ENCODE data around the gene MED1.
"Not testable (repeated sequence)": the region's sequence is repeated elsewhere in the genome, so short reads cannot be mapped to it uniquely, and the experiment has no call there.

The MED1 gene

DNA sequence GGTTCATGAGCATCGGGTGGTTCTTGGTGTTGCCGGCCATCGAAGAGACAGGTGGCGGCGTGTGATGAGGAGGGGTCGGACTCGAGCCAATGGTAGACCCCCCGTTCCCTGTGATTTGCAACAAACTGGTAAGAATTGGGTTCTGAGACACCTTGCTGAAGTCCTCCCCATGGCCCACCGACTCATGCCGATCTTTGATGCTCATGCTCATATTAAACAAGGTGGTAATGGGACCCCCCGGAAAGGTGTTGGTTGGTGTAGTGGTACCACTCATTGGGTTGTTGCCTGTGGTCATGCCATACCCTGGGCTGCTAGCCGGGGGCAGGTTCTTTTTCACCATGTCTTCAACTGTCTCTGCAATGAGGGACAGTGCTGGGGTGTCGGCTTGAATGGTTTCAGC lies 40.8 kb downstream of the MED1 start:
- no peak for DNase-seq

DNA sequence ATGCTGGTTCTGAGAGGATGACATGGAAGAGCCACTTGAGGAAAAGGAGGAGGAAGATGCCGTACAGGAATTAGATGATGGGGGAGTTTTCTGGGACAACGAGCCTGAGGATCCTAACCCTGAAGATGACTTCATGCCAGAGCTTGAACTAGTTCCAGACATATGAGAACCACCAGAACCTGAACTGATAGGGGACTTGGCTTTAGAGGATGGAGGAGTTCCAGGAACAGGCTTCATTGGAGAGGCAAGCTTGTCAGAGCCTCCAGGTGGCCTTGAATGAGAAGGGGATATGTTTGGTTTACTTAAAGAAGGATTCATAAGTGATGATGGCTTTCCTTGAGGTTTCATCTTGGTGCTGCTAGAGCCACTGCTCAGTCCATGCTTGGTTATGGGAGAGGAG lies 42.7 kb downstream of the MED1 start:
- no peak for DNase-seq

DNA sequence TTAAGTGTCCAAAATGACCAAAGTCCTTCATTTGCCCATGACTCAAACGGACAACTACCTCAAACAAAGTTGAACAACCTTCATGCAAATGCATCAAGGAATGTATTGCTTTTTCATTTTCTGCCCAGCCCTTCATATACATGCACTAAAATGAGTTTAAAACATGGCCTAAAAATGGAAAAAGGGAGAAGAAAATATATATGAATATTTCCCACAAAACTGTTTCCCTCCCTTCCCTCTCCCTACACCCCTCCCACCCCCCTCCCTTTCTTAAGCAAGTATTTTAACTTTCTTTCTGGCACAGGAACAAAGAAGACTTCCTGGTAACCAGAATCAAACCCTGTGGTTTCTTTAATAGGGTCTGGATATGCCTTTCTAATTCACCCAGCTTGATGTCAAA lies 44.1 kb downstream of the MED1 start:
- DNase-seq: no peak

DNA sequence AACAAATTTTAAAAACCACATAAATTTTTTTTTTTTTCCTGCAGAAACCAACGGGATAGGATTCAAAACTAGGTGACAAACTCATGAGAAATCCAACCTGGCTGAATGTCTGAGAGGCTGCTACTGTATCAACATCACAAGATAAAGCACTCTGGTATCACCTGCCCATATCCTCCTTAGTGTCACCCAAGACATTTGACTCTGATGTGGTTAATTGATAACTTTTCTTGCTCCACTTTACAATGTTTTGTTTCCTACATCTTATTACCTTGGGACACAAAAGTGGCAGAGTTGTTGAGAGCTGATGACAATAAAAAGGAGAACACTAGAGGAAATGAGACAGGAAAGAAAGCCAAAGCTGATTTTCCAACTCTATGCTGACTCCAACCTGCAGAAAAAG lies 45.6 kb downstream of the MED1 start:
- DNase-seq: no peak

DNA sequence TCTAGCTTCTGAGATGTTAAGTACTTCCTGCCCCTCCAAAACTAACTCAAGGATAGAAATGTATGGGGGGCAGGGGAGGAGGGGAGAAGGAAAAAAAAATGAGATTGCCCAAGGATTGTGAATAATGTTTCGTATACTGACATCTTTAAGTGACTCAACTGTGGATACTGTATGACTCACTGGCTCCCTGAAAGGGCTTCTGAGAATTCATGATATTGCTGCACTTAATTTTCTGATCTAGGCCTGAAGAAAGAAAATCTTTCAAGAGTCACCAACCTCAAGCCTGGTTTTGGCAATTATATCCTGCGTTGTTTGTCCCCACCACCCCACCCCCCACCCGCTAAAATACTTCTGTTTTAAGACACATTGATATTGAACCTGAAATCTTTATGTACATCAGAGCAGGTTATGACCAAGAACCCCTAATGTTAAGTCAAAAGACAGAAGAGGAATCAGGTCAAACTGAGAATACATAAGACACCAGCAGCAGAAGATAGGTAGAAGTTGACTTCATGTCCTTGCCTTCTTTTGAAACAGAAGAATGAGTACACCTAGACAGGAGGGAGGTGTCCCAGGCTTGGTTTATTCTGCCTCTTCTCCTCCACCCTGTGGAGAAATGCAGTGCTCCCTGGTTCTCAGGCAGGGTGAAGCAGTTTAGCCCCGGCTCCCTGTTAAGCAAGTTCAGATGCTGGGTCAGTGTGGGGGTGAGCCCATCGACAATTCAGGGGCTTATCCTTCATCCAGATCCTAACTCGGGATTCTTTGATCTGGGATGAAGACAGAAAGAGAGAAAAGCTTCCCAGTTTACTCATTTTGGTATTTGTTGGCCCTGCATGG lies 46.3 kb downstream of the MED1 start:
- no peak for DNase-seq

DNA sequence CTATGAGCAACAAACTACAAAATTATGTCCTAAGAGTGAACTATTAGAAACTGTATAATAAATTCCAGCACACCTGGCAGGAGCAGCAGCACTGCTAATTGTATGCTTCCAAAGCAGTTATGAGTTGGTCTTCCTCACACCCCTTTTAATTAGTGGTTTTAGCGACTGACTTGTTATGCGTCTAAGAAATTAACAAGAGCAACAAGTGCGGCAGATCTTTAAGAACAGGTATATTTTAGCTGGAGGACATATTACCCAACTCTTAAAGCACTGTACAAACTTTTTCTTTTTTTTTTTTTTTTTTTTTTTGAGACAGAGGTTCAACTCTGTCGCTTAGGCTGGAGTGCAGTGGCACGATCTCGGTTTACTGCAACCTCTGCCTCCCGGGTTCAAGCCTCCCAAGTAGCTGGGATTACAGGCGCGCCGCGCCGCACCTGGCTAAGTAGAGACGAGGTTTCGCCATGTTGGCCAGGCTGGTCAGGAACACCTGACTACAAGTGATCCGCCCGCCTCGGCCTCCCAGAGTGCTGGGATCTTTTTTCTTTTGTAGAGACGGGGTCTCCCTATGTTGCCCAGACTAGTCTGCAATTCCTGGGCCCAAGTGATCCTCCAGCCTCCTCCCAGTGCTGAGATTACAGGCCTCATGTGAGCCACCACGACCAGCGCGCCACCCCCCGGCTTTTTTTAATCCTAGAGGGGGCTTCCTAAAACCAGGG lies 48.0 kb downstream of the MED1 start:
- DNase-seq: no peak

DNA sequence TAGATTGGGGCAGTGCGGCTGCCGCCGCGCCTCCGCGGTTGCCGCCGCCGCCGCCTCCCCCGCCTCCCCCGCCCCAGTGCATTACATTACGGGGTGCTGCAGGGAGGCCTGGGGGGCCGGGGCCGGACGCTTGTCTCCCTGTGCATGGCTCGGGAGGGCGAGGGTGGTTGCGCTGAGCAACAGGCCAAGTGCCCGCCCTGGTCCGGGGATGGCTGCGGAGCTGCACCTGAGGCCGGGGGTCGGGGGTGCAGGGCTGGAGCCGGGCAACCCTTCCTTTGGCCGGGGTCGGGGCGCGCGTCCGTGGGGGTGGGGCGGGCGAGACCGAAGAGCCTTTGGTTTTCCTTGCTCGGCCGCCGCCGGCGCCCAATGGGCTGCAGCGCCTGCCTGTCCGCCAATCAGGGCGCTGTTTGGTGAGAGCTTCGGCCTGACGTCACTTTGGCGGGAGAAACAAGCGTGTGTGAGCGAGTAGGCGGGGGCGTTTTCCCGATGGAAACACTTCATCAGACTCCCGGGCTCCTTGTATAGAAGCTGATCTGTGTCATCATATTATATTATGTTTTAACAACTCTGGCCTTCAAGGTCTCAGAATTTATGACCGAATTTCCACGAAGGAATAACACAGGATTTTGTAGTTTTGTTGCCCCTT lies 48.7 kb downstream of the MED1 start:
- peak; percentile 88 for DNase-seq

DNA sequence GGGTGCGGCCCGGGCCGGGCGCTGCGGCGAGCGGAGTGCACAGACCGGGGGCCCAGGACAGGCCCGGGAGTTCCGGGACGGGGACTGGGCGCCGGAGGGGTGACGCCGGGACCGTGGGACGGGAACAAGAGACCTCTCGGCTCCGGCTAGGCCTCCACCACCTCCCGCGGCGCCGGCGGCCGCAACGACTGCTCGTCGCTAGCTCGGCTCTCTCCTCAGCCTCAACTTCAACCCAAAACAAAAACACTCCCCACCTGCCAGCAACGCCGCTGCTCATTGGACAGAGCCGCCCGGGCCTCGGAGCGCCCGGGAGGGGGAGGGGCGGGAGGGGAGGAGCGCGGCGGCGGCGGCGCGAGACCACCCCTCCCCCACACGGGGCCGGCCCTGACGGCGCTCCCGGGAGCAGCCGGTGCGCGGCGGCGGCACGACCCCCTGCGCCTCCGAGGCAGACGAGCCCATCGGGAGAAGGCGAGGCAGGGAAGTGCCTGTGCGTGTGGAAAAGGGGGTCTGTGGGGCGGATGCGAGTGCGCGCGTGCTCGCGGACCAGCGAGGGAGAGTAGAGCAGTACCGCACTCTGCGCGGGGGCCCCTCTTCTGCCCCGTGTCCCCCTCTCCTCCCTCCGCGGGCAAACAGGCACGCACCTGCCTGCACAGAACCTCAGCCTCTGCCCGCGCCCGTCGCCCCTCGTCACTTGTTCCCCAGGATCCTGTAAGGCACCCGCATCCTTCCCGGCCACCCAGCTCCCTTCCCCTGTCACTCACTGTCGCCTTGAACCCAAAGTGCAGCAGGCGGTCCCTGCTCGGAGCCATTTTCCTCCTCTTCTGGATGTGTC lies 49.4 kb downstream of the MED1 start, which contains the start of gene FBXL20:
Gene FBXL20, minus strand, starts transcription at position 215 of the 832 bp plus-strand sequence. CDS start 224 bp downstream, outside the sequence.
- DNase-seq: peak; percentile 95

DNA sequence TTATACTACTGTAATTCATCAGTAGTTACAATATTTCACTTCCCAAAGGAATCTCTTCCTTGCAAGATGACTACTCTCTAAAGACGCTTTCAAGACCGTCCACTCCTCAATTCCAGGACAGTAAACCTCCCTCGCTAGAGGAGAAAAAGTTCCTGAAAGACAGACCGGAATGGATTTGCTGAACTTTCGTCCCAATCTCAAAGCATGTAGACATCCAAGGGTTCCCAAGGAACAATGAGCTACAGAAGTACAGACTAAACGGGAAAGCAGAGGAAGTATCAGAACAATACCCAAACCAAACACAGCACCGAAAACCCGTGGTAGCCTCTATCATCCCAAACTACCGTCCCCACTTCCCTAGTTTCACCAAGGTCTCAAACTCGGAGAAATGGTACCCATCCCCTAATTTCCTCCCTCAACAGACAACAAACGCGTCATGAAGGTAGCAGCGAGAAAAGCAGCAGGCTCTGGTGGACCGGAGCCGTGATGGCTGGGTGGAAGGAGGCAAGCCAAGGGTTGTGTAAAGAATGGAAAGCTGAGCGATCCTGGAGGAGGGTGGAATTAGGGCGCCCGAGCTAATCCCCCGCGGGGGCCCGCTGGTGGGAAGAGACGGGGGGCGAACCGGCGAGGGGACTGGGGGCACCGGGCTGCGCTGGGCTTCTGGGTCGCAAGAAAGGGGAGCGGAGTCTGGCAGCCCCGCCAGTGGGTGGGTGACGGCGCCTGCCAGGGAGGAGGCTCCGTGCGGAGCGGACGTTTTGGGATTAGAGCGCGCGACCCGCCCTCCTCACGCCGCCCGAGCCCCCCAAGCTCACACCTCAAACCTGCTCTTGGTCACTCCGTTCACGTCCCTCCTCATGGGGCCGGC lies 50.3 kb downstream of the MED1 start:
- DNase-seq: no peak

DNA sequence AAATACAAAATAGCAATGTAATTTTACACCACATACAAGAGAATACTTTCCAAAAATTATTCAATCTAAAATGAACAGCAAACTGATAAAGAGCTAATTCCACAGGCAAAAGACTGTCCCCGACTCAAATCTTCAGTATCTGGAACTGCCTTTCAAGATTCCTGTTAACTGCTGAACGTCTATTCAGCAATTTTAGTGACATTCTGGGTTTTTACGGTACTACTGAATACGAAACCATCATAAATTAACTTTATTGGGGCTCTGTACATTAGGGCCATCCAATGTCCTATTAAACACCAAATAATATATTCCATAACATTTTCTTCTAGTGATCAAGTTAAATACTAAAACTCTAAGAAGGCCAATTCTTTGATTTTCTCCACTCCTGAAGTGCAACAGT lies 51.3 kb downstream of the MED1 start:
- DNase-seq: no peak

DNA sequence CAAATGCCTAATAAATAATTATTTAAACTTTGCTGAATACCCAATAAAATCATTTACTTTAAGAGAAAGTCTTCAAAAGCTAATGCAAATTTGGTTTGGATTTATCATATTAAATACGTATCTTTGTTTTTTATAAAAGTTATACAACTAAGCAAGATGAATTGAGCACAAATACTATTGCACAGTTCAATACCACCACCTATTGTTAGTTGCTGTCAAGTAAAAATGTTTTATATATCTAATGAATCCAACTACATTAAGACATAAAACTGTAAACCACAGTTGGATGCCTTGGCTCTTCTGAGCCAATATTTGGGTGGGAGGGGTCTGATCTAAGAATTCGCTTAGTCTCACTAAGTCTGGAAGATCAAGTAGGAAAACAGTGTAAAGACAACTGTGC lies 57.3 kb downstream of the MED1 start:
- no peak for DNase-seq

DNA sequence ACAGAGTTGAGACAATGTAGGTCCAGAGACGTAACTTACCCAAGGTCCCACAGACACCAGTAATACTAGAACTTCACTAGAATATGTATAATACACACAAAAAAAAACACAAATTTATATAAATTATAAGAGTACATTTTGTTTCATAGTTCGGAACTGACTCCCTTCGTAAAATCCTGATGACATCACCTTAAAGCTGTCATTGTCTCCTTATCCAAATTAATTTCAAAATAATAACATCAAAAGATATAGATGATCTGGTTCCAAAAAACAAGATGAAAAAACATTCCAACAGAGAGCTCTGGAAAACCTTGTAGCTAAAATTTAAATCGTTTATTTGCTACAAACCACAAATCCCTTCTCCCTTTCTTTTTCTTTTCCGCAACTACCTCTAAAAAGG lies 59.6 kb downstream of the MED1 start:
- no peak for DNase-seq

DNA sequence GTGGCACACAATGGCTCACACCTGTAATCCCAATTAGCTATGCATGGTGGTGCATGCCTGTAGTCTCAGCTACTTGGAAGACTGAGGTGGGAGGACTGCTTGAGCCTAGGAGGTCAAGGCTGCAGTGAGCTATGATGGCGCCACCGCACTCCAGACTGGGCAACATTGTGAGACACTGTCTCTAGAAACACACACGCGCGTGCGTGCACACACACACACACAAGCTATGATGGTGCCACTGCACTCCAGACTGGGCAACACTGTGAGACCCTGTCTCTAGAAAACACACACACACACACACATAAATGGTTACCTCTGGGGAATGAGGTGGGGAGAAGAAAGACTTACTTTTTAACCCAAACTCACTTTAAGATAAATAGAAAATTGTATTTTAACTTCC lies 66.0 kb downstream of the MED1 start:
- DNase-seq: no peak

DNA sequence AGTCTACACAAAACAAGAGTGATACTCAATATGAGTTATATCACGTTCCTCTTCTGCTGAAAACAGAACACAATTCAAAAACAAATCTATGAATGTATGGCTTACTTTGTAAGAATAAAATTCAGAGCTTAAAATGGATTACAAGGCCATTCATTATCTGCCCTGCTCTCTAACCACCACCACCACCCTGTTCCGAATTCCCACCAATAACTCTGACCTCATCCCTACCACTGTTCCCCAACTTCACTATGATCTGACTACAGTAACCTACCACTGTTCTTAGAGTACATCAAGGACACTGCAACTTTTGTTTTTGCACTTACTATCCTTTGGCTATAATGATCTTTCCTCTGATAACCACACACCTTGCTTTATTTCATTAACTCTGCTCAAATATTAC lies 70.9 kb downstream of the MED1 start:
- DNase-seq: no peak

DNA sequence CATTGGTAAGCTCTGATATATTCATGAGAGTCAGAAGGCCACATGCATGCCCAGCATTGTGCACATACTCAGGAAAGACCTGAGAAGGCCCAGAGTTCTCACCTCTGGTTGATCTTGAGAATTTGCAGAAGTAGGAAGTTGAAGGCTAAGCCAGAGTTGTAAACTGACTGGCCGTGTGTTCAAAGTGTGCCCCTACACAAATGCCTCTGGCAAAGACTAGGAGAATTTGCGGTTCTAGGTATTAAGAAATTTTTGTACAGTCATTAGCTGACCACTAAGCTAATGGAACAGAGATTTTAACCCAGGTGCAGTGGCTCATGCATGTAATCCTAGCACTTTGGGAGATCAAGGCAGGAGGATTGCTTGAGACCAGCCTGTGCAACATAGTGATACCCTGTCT lies 74.6 kb downstream of the MED1 start:
- DNase-seq: no peak

DNA sequence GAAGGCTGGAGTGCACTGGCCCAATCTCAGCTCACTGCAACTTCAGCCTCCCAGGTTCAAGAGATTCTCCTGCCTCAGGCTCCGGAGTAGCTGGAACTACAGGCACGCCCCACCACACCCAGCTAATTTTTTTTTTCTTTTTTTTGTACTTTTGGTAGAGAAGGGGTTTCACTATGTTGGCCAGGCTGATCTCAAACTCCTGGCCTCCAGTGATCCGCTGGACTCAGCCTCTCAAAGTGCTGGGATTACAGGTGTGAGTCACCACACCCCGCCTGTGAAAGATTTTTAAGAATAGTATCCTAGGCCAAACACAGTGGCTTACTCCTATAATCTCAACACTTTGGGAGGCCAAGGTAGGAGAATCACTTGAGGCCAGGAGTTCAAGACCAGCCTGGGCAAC lies 83.3 kb downstream of the MED1 start:
- not testable (repeated sequence) for DNase-seq

DNA sequence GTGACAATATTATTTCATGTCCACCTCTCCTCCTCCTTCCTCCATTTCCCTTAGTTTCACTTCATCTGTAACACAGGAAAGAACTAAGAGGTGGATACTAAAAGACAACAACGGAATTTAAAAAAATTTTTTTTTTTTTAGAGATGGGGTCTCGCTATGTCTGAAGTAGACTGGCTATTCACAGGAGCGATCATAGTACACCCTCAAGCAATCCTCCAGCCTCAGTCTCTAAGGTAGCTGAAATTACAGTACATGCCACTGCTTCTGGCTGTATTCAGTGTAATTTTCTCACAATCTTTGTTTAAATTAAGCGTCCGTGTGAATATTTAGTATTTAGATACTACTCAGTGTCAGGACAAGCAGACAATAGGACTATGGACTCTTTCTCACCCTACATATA lies 85.2 kb downstream of the MED1 start:
- DNase-seq: no peak

DNA sequence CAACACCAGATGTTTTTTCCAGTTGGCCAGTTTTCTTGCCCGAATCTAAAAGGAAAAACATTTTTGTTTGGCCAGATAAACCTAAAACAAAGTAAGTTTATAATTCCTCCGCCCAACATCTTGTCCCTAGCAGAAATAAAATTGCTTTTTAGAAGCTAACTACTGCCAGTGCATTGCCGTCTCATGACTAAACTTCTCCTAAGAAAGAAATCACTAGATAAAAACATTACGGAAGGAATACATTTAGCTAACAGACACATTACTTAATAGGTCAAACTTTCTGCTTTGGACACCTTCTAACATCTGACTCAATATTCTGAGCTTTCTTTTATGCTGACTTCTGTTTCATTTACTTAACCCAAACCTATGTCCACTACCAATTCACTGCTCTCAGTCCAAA lies 85.8 kb downstream of the MED1 start:
- DNase-seq: no peak

DNA sequence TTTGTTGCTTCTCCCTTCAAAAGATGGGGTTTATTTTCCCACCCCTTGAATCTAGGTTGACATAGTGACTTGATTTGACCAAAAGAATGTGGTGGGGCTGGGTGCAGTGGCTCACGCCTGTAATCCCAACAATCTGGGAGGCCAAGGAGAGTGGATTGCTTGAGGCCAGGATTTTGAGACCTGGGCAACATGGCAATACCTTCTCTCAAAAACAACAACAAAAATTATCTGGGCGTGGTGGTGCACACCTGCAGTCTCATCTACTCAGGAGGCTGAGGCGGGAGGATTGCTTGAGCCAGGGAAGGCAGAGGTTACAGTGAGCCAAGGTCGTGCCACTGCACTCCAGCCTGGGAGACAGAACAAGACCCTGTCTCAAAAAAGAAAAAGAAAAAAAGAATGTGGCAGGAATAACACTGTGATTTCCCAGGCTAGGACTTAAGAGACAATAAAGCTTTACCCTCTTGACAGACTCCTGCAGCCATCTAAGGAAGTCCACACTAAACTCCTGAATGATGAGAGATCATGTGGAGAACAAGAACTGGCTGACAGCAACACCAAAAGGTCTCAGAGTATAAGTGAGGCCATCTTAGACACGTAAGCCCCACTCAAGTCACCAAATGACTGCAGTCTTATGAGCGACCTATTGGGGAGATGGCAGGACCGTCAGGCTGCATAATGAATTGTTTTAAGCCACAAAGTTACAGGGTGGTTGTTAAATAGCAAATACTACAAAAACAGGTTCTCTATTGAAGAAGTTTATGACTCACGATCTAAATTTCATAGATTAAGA lies 86.6 kb downstream of the MED1 start:
- DNase-seq: no peak

DNA sequence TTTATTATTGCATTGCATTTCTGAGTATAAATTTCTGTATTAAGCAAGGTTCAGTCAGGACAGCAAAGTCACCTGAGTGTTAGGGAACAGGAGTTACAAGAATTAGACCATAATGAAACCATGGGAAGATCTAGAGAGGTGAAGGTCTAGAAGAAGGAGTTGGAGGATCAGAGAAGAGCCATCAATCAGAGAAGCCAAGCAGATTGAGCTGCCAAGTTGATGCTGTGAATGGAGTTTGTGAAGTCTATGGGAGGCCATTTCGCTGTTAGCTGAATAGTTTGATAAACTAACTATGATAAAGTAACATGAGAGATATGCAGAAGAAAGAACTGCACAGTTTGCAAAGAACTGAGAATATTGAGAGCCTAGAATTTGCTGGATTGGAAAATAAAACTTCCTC lies 90.0 kb downstream of the MED1 start:
- no peak for DNase-seq

DNA sequence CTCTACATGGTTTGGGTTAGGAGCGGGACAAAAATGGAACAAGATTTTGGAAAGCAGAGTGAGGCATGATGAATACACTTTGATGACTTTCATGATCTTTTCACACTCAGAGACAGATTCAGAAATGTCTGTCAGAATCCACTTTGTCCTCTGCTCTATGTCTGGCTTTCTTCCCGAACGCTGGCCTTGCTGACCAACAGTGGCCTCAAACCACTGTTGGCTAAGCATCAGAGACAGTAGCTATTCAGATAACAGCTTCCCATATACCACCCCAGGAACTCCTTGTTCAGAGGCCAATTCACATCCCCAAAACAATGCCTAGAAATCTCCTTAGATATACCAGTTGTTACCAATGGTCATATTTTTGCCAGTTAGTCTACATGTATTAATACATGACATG lies 90.5 kb downstream of the MED1 start:
- DNase-seq: no peak
